Smooth muscle cell (in vitro differentiated cells): ENCODE data around the gene CIZ1. TPM values are rescaled to one million over a fixed set of nuclear protein-coding genes. Genes with fewer than 3 reads are reported as not detected.

Experiments
- DNase-seq: peaks from one replicate; lab custom pipeline; 2025; ENCODE audit not compliant: unreplicated experiment; lab: John Stamatoyannopoulos, UW
- H2AFZ ChIP-seq: fragments of 200-600 bp; sonication (generic); 2 replicates; pipeline ENCODE4 v1.6.0; 2016; ENCODE audit warnings: antibody characterized with exemption, low read depth, mild to moderate bottlenecking
- H3F3A ChIP-seq: fragments of 200-600 bp; sonication (generic); 2 replicates; pipeline ENCODE4 v1.6.0; 2017; ENCODE audit warnings: antibody characterized with exemption, low read depth
- H3K27ac ChIP-seq: fragments of 200-600 bp; sonication (generic); 2 replicates; pipeline ENCODE4 v1.5.1; 2016; ENCODE audit warnings: low read depth, mild to moderate bottlenecking
- H3K27me3 ChIP-seq: fragments of 200-600 bp; sonication (generic); 2 replicates; pipeline ENCODE4 v1.6.1; 2016; ENCODE audit warnings: low read depth, mild to moderate bottlenecking
- H3K36me3 ChIP-seq: fragments of 200-600 bp; sonication (generic); 2 replicates; pipeline ENCODE4 v1.5.1; 2016; ENCODE audit warnings: low read depth
- H3K4me1 ChIP-seq: fragments of 200-600 bp; sonication (generic); 2 replicates; pipeline ENCODE4 v1.5.1; 2016; ENCODE audit warnings: low read depth
- H3K4me2 ChIP-seq: fragments of 200-600 bp; sonication (generic); 2 replicates; pipeline ENCODE4 v1.6.0; 2016; ENCODE audit warnings: mild to moderate bottlenecking
- H3K4me3 ChIP-seq: fragments of 200-600 bp; sonication (generic); 2 replicates; pipeline ENCODE4 v1.5.1; 2016; ENCODE audit warnings: mild to moderate bottlenecking
- H3K79me2 ChIP-seq: fragments of 200-600 bp; sonication (generic); 2 replicates; pipeline ENCODE4 v1.6.0; 2016; ENCODE audit warnings: low read depth, mild to moderate bottlenecking
- H3K9ac ChIP-seq: fragments of 200-600 bp; sonication (generic); 2 replicates; pipeline ENCODE4 v1.6.0; 2016; ENCODE audit warnings: low read depth
- H3K9me3 ChIP-seq: fragments of 200-600 bp; sonication (generic); replicated peaks from 2 replicates; pipeline ENCODE4 v1.5.1; 2016; ENCODE audit warnings: low read depth
- H4K20me1 ChIP-seq: fragments of 200-600 bp; sonication (generic); 2 replicates; pipeline ENCODE4 v1.6.0; 2016; ENCODE audit warnings: low read depth
- WGBS: methylation state at CpG from one replicate; pipeline ENCODE4 v1.1.7; 2016; ENCODE audit warnings: low lambda C conversion rate; 5-methylcytosine and 5-hydroxymethylcytosine counted together
- polyA plus RNA-seq: library from polyadenylated mRNA; unstranded; fragments of >200 nt; fragmentation: Nextera tagmentation; extraction: Ambion mirVana; gene quantifications from 2 replicates; pipeline ENCODE4 v1.2.1, GENCODE V29; 2016
- total RNA-seq: library from RNA; depleted of rRNA; stranded (reverse); fragments of >200 nt; gene quantifications from 2 replicates; pipeline ENCODE4 v1.2.3, GENCODE V29; 2014
- TF ChIP-seq, protein P1 (sequence below): fragments of 200-600 bp; sonication (generic); IDR thresholded peaks from 2 replicates; pipeline ENCODE4 v1.5.1; 2017; ENCODE audit warnings: borderline replicate concordance, mild to moderate bottlenecking, antibody characterized with exemption; ENCODE audit not compliant: insufficient read depth, poor library complexity, severe bottlenecking

CIZ1 gene
- total and polyA plus RNA-seq, 2 experiments from 2014 or later = 23.5 to 84.0 TPM

DNA sequence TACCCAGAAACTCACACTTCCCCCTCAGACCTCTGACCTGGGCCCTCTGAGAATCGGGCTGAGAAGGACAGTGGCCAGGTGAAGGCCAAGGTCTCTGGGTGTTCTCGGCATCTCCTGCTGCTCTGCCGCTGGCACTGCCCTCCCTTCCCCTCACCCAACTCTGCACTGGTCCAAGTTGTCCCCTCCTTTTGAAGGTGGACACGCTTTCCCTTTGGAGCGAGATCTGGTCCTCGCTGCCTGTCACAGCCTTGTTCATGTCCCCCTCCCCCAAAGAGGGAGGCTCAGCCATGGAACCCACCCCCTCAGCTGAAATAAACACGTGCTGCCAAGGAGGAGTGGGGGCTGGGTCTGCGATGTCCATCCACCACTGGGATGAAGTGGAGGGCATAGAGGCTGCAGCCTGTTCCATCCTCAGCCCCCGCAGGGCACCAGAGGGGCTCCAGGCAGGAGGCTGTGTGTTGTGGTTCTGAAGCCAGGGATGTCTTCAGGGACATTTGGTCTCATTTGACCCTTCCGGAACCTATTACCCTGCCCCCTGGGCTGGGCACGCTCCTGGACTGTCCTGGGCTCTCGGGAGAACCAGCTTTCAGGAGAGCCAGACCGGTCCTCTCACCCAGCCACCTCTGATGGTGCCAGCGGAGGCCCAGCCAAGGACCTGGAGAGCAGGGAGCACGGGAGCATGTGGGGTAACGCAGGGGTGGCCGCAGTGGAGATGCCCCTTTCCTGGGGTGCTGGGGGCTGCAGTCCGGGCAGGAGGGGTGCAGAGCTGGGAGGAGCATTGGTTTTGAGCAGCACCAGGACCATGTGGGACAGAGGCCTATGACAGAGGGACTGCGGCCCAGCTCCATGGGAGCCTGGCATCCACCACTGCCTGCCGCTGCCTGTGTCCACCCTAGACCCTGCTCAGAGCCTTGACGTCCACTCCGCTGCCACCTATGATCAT lies 46.9 kb downstream of the CIZ1 start:
- no peaks in the 10 kb centered on the region for H4K20me1 ChIP-seq
- H3K4me2 ChIP-seq = no peak overlapping the region
- TF ChIP-seq, protein P1, sequence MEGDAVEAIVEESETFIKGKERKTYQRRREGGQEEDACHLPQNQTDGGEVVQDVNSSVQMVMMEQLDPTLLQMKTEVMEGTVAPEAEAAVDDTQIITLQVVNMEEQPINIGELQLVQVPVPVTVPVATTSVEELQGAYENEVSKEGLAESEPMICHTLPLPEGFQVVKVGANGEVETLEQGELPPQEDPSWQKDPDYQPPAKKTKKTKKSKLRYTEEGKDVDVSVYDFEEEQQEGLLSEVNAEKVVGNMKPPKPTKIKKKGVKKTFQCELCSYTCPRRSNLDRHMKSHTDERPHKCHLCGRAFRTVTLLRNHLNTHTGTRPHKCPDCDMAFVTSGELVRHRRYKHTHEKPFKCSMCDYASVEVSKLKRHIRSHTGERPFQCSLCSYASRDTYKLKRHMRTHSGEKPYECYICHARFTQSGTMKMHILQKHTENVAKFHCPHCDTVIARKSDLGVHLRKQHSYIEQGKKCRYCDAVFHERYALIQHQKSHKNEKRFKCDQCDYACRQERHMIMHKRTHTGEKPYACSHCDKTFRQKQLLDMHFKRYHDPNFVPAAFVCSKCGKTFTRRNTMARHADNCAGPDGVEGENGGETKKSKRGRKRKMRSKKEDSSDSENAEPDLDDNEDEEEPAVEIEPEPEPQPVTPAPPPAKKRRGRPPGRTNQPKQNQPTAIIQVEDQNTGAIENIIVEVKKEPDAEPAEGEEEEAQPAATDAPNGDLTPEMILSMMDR = no peak
- H3K27me3 ChIP-seq = no peaks in the 10 kb centered on the region
- H3K79me2 ChIP-seq = no peaks in the 10 kb centered on the region
- H3K4me1 ChIP-seq = no peaks in the 10 kb centered on the region
- H3K9me3 ChIP-seq = no peaks in the 10 kb centered on the region
- no peaks in the 10 kb centered on the region for H3K36me3 ChIP-seq
- DNase-seq = no peak
- no peak overlapping the region for H2AFZ ChIP-seq
- H3F3A ChIP-seq = no peaks in the 10 kb centered on the region
- 95% methylated on average over 22 of the region's 22 CpGs for WGBS
- H3K27ac ChIP-seq = no peak overlapping the region
- no peak overlapping the region for H3K4me3 ChIP-seq
- no peak overlapping the region for H3K9ac ChIP-seq

DNA sequence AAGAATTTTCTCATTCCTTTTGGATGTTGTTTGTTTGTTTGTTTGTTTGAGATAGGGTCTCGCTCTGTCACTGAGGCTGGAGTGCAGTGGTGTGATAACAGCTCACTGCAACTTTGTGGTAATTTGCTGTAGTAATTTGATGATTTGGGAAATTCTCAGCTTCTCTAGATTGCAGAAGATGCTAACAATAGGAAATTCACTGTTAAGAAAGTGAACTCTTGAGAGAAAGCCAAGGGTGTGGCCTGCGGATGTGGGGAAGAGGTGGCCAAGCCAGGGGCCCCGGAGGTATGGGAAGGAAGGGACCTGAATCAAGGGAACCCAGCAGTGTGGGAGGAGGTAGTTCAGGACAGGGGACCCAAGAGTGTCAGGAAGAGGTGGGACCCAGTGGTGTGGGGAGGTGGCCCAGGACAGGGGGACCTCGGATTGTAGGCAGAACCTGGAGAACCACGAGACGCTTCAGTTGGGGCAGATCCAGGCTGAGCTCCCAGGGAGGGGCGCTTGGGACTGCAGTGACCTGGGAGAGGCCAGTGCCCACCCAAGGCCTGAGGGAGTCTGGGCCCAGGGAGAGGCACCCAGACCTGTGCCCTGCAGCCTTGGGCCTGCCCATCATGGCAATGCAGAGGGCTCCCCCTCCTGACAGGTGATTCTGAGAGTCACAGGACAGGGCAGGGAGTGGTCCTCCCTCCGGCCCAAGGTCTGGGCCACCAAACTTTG lies 47.7 kb downstream of the CIZ1 start:
- H3K4me2 ChIP-seq = no peak overlapping the region
- H3K27ac ChIP-seq = no peak overlapping the region
- H4K20me1 ChIP-seq = no peaks in the 10 kb centered on the region
- WGBS = 92% methylated on average over 8 of the region's 8 CpGs
- H3K9ac ChIP-seq = no peak overlapping the region
- no peak overlapping the region for H2AFZ ChIP-seq
- H3K36me3 ChIP-seq = no peaks in the 10 kb centered on the region
- H3K79me2 ChIP-seq = no peaks in the 10 kb centered on the region
- no peaks in the 10 kb centered on the region for H3K9me3 ChIP-seq
- DNase-seq = no peak
- TF ChIP-seq, protein P1 = no peak
- H3K27me3 ChIP-seq = no peaks in the 10 kb centered on the region
- no peaks in the 10 kb centered on the region for H3K4me1 ChIP-seq
- H3K4me3 ChIP-seq = no peak overlapping the region
- H3F3A ChIP-seq = no peaks in the 10 kb centered on the region

DNA sequence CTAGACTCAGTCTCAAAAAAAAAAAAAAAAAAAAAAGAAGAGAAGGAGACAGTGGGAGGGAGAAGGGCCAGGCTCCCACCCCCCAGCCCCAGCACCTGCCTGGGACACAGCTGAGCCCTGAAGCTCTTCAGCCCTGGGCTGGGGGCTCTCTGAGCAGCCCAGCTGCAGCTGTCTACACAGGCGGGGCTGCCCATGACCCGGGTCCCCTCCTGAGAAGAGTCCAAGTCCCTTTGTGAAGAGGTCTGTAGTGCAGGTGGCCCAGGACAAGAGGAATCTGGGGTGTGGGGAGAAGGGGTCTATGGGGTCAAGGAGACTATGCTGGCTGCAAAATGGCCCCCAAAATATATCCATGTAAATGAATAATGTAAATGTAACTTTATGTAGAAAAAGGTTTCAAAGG lies 48.8 kb downstream of the CIZ1 start:
- Histone ChIP-seq H3F3A (no peaks in the 10 kb centered on the region), H3K79me2 (no peaks in the 10 kb centered on the region), H3K9ac (no peak overlapping the region), H3K27ac (no peak overlapping the region), H3K27me3 (no peaks in the 10 kb centered on the region), H3K4me1 (no peaks in the 10 kb centered on the region), H3K9me3 (no peaks in the 10 kb centered on the region), H4K20me1 (no peaks in the 10 kb centered on the region), H2AFZ (no peak overlapping the region), H3K4me2 (no peak overlapping the region), H3K4me3 (no peak overlapping the region), H3K36me3 (no peaks in the 10 kb centered on the region)
- TF ChIP-seq, protein P1 = no peak
- 96% methylated on average over 2 of the region's 2 CpGs for WGBS
- DNase-seq = no peak
